GM19239 (cell line): ENCODE measurements around the gene TMEM203.

Experiments
- DNase-seq: peaks from one replicate; pipeline ENCODE4 v3.0.0; 2011; ENCODE audit warnings: low spot score; ENCODE audit not compliant: insufficient read length
- FAIRE-seq: peaks from 2 replicates; lab custom pipeline; 2011; peaks lifted over from hg19 to GRCh38; lab: Jason Lieb, UNC

Gene TMEM203

DNA sequence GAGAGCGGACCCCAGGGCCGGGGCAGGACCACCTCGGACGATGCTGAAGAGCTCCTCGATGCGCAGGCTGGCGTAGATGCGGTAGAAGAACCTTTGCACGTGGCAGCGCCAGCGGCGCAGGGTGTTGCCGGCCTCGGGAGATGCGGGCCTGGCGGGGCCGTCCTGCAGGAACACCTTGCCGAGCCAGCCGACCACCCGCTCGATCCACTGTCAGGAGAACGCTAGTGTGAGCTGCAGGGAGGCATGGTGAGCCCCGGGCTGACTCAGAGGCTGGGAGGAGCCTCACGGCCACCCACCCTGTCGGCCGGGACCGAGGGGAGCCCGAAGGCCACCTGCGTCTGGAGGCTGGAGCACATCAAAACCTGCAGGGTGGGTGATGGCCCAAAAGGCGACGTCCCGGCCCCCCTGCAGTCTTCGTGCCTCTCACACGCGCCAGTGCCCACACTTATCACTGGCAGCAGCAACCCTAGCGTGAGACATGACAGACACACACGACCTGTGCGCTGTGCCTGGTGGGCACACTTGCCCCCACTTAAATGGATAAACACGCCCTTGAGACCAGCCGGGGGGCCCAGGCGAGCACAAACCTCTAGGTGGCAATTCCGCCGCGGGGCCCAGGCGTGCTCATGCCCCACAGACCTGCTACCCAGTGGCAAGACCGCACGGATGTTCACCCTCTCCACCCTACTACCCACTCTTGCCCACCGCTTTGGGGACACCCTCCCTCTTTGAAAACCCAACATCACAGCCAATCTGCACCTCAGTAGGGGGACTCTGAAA, 20.4 kb downstream of the TMEM203 start:
- FAIRE-seq (no peak), DNase-seq (no peak)

- no peak for DNase-seq
- FAIRE-seq = no peak
Observed at GRCh38 chr9:137183980-137184595, 21.4 kb downstream of the TMEM203 start.

GRCh38 chr9:137182836-137183235, 22.6 kb downstream of the TMEM203 start:
- DNase-seq = no peak
- FAIRE-seq = no peak

- DNase-seq (no peak), FAIRE-seq (no peak)
Observed at GRCh38 chr9:137181680-137182079, 23.8 kb downstream of the TMEM203 start.

DNA sequence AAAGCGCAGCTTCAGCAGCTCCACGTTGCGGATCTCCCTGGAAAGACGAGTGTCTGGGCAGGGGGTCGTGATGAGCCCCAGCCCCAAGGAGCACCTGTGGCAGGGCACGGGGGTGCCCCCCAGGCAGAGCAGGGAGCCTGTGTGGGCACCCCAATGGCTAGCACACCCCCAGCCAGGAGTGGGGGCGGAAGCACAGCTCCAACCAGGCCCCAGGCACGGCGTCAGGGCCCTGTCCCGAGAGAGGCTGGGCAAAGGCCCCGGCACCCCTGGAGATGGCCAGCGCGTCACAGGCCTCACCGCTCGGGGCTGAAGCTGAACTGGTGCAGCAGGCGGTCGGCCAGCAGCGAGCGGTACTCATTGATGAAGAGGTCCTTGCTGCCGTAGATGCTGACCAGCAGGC, 25.0 kb downstream of the TMEM203 start:
- FAIRE-seq (no peak), DNase-seq (no peak)

GRCh38 chr9:137179761-137180160, 25.7 kb downstream of the TMEM203 start:
- no peak for DNase-seq
- no peak for FAIRE-seq

DNA sequence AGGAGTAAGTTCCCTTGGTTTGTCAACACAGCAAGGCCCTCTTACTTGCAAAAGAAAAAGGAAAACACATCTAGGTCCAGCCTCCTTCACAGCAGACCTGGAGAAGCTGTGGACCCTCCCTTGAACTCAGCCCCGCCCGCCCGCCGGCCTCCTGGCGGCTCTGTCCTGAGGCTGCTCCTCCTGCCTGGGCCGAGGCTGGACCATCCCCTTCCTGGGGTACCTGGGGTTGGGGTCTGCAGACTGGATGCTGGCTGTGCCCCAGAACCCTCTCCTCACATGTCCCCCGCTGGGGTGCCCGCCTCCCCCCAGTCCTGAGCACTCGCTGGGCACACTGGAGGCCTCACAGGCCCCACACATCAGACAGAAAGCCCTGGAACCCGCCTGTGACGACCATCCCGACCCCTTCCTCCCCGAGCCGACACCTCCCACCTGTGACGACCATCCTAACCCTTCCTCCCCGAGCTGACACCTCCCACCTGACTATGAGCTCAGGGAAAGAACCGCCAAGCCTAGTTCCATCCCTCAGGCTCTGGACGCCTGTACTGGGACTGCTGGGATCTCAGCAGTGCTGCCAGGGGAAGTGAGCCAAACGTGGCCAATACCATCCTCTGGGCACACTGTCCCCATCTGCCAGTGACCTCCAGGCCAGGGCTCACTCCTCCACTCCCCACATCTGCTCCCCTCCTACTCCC, 26.4 kb downstream of the TMEM203 start:
- DNase-seq (no peak), FAIRE-seq (no peak)

DNA sequence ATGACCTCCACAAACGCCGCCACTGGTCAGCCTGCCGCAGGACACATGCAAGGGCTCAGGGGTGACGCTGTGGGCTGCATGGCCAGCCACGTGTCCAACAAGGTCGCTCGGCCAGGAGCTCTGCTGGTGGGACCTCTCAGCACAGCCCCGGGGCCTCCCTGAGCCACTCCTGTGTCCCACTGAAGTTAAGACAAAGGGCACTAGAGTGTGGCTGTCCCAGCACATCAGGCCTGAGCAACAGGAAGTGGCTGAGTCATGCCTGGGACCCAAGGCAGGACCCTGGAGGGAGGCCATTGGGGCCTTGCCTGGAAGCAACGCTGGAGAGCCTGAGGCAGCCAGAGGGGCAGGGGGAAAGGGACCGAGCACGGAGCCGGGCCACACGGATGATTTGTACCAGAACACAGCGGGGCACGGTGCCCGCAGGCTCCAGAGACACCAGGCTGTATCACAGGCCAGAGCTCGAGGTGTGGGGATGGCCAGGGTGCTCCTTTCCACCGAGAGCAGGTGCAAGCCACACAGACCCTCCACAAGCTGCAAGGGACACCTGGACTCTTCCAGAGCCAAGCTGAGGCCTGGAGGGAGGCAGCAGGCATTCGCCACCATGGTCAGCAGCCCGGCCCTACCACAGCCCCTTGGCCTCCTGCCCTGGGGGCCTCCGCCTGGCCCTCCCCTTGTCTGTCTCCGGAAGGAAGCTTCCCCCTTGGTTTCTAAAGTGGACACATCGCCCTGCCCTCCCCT, 27.1 kb downstream of the TMEM203 start:
- FAIRE-seq = no peak

DNA sequence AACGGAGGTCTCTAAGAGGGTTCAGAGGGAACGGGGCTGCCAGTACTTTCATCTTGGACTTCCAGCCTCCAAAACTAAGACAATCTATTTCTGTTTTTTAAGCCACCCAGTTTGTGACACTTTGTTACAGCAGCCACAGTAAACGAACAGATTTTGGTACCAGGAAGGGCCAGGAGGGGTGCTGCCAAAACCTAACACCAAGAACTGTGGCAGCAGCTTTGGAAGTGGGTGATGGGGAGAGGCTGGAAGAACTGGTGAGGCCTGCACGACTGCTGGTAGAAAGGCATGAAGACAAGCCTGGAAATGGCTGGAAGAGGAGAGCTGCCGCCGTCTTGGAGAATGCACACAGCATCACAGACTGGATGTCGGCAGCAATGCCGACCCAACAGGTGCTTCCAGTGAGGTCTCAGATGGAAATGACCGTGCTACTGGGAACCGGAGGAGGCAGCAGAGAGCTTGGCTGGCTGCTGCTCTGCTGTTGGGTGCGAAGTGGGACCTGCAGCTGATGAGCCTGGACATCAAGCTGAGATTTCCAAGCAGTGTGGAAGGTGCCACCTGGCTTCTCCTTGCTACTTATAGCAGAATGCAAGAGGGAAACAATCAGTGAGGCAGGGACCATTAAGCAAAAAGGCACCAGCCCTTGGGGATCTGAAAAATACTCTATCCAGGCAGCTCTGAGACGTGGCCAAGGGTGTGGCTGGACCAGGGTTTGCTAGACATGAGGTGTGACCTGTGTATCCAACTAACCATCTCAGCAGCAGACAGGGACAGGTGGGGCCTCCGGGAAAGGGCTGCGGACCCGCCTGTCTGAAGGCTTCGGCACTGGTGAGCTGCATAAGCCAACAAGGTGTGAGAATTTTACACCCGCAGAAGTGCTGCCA, 28.9 kb downstream of the TMEM203 start:
- DNase-seq = no peak
- FAIRE-seq = no peak

More for the DNA sequence above, 27.1 kb downstream of the TMEM203 start:
- no peak for DNase-seq

DNA sequence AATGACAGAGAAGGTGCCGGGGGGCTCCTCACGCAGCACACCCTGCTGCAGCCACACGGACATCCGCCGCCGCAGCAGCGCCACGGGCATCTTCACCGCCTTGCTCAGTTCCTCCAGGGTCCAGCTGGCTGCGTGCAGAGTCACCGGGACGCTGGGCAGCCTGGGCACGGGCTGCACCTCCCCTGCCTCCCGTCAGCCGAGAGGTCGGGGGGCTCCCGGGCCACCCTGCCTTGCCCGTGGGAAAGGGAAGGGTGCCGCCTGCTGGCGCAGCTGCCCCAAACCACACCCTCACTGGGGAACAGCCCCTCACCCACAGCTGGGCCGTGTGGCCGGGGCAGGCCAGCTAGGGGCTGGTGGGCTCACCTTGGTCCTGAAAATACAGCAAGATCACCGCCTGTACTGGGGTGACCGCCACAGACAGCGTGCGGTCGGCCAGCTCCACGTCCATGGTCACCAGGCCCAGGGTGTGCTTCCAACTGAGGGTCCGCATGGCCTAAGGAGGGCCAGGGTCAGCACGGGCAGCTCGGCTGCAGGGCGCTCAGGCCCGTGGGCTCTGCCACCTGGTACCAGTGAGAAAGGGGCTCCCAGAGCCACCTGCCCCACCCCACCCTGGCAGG, 30.0 kb downstream of the TMEM203 start:
- FAIRE-seq (no peak), DNase-seq (no peak)

- no peak for FAIRE-seq
Observed at GRCh38 chr9:137174722-137175293, 30.6 kb downstream of the TMEM203 start.

DNA sequence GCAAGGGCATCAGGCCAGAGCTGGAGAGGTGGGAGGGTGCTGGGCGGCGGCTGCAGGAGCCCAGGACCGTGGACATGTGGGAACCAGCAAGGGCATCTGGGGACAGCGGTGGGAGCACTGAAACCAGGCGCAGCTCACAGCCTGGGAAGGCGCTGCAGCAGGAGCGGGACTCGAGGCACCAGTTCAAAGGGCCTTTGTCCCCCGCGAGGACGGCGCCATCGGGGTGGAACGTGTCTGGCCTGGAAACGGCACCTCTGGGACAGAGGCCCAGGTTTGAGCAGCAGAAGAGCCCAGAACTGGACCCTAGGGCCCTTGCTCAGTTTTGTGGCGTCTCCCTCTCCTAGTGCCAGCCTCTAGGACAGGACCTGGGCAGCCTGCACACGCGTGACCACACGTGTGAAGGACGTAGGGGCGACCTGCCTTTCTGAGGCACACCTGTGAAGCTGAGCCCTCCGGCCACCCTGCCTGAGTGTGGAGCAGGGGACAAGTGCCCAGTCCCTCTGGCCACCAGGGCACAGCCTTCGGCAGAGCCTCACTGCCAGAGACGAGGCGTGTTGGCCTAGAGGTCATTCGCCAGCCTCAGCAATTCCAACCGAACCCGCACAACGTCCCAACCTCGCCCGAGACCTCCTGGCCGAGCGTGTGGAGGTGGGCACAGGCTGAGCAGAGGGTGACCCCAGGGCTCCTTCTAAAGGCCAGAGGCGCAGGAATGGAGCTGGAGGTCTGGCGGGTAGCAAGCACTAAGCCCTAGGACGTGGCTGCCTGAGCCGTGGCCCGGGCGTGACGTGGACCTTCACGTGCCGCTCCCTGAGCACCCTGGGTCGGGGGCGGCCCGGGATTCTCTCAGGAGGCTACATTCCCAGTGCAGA, 31.4 kb downstream of the TMEM203 start:
- no peak for FAIRE-seq
- no peak for DNase-seq

More at GRCh38 chr9:137174722-137175293, 30.6 kb downstream of the TMEM203 start:
- DNase-seq = no peak

DNA sequence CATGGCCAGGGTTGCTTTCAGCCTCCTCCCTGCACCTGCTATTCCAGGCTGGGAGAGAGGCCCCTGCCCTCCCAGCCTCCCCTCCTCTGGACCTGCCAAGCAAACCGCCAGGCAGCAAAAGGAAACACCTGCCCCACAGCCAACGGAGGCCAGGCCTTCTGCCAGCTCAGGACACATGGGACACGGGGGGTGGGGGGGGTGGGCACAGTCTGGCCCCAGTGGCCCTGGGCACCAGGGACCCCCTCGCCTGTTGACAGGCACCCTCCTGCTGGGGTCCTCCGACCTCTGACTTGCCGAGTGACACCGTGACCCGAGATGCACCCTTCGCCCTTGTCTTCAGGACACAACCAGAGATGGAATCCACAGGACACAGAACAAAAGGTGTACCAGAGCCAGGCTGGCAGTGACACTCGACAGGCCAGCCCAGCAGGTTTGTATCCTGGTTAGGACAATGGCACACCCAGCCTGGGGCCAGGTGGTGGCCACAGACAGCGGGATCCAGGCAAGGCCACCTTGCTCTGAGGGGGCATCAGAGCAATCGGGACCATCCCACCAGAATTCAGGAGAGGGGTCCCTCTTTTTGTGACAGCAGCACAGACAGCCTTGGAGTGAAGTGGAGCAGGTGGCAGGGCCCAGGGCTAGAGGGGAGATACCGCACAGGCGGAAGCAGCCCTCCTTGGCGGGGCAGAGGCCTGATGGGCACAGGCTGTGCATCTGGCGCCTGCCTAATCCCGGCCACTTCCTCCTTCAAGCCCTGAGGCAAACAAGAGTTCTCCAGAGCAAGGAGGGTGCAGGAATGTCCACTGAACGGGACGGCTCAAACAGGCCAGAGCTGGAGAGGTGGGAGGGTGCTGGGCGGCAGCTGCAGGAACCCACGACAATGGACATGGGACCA, 32.3 kb downstream of the TMEM203 start:
- DNase-seq (no peak), FAIRE-seq (no peak)

DNA sequence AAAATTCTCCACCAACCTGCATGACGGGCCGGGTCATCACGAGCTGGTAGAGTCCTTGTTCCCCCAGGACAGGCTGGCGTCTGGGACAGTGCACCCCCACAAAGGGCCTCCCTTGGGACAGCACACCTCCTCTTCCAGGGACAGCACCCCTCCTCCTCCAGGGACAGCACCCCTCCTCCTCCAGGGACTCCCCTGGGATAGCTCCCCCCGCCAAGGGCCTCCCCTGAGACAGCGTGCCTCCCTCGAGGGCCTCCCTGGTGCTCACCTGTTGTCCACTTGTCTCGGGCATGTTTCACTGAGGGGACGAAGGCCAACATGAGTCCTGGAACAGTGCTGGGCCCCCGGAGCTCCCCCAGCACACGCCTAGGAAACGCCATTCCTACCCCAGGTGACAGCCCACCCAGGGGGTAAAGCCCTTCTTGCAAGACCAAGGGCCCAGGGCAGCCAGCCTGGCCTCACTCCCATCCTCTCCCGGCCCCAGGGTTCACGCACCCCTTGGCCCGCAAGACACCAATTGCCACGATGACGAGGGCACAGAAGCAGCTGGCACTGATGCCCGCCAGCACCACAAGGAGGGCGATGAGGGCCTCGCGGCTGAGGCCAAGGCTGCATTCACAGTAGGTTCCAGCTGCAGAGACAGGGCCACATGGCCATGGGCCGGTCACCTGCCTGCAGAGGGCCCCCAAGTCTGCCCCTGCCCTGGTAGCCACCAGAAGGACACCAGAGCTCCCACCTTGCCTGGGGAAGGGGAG, 34.1 kb downstream of the TMEM203 start:
- DNase-seq = no peak

DNA sequence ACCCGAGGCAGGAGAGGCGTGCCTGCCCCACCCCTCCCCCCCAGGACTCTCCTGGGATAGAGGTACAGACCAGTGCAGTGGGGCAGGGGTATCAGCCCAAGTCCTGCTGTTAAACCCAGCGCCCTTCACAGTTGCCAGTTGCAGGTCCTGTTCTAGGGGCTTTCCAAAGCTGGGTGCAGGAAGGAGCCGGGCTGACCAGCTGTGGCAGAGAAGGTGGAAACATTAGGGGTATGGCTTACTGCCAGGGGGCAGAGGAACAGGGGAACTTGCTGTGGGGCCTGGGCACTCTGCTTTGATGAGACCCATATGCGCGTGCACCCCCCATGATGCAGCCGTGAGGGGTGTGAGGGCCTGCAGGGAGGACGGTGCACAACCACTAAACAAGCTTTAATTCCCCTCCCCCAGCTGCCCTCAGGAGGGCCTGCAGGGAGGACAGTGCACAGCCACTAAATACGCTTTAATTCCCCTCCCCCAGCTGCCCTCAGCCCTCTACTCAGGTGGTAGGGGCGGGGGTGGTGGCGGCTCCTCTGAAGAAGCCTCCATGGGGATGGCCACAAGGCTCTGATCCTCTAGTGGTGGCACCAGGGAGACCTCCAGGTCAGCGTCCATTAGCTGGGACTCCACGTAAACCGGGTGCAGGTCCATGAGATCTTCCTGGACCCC, 34.8 kb downstream of the TMEM203 start:
- no peak for DNase-seq

More for the DNA sequence above, 34.1 kb downstream of the TMEM203 start:
- no peak for FAIRE-seq

DNA sequence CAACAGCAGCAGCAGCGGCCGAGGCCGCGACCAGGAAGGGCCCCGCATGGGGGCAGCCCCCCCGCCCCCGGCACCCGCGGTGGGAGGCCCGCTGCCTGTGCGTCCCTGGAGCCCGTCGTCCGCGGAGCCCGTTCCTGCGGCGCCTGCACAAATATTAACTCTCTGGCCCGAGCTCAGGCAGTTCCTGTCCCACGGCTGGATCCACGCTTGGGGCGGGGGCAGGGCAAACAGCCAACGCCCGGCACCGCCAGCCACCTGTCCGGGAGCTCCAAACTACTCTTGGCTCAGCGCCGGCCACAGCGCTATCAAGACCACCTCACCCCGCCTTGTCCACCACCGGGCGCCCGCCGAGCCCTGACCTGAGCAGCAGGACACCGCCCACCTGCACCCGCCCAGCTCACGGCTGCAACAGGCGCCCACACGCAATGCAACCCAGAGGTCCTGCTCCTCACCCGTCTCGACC, 35.5 kb downstream of the TMEM203 start, which contains the start of gene LRRC26:
Gene LRRC26, minus strand, starts transcription at position 156 of the 463 bp plus-strand sequence. Its CDS starts 108 bp downstream, at position 48.
- no peak for FAIRE-seq
- no peak for DNase-seq

More for the DNA sequence above, 34.8 kb downstream of the TMEM203 start:
- FAIRE-seq = no peak
